LNCAP (cell line): ENCODE measurements around the gene ZNF860.

Experiments
- TF ChIP-seq, protein P1 (sequence below): fragments of 450-650 bp; IDR thresholded peaks from 2 replicates; pipeline ENCODE4 v1.5.1; 2017; ENCODE audit warnings: mild to moderate bottlenecking

The ZNF860 gene

DNA sequence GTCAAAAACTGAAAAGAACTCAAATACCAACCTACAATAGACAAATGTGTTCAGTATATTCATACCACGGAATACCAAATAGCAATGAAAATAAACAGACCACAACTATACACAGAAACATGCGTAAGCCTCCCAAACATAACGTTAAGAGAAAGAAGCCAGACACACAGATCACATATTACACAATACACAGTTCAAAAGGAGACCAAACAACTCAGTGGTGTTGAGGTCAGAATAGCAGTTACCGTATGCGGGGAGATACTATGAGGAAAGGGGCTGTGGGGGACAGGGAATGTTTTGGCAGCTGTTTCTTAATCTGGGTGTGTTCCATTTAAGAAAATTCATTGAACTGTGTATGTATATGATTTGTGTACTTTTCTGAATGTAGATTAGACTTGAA lies 7.1 kb upstream of the ZNF860 start:
- TF ChIP-seq, protein P1, sequence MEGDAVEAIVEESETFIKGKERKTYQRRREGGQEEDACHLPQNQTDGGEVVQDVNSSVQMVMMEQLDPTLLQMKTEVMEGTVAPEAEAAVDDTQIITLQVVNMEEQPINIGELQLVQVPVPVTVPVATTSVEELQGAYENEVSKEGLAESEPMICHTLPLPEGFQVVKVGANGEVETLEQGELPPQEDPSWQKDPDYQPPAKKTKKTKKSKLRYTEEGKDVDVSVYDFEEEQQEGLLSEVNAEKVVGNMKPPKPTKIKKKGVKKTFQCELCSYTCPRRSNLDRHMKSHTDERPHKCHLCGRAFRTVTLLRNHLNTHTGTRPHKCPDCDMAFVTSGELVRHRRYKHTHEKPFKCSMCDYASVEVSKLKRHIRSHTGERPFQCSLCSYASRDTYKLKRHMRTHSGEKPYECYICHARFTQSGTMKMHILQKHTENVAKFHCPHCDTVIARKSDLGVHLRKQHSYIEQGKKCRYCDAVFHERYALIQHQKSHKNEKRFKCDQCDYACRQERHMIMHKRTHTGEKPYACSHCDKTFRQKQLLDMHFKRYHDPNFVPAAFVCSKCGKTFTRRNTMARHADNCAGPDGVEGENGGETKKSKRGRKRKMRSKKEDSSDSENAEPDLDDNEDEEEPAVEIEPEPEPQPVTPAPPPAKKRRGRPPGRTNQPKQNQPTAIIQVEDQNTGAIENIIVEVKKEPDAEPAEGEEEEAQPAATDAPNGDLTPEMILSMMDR: no peak

DNA sequence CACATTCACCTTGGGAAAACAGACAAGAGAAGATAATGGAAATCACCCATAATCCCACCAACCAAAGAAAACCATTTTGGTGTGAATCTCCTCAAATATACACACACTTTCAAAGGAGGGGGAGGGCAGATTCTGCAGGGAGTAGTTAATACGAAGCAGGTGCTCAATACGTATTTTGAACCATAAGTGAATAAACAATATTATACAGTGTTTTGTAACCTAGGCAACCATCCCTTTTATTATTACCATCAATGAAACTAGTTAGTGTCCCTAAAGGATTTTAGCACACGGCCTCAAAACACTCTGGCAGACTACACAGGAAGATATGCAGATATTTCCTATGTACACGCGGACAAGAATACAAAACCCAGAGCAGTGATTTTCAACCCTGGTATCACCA lies 6.6 kb upstream of the ZNF860 start:
- TF ChIP-seq, protein P1: no peak

- TF ChIP-seq, protein P1: no peak
Observed at GRCh38 chr3:31976302-31976701, 5.2 kb upstream of the ZNF860 start.

DNA sequence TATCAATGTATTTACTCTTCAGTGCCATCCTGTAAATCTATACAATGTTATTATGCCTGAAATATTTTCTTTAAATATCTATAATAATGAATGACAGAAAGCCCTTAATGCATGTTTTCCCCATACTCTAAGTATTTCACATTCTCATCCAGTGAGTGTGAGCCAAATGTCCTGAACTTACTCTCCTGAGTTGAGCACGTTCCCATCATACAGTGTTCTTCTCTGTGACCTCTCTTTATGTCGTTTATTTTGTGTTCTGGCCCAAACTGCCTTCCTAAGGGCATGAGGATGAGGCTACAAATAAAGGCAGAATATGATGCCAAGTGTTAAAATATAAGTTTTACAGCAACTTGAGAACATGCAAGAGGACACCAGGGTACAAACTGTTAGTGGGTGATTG lies 3.8 kb upstream of the ZNF860 start:
- TF ChIP-seq, protein P1: no peak

- TF ChIP-seq, protein P1: no peak
Observed at GRCh38 chr3:31978553-31978952, 3.0 kb upstream of the ZNF860 start.

- TF ChIP-seq, protein P1: no peak
Observed at GRCh38 chr3:31979001-31979697, 2.4 kb upstream of the ZNF860 start.

GRCh38 chr3:31980530-31981205 lies 882 bp upstream of the ZNF860 start:
- TF ChIP-seq, protein P1: peak; percentile 37
